ENCODE measurements around the gene RASSF6.

- TF ChIP-seq CTCF (IDR thresholded peaks at IDR 0.05) (no peak), POLR2A (IDR thresholded peaks at IDR 0.05) (no peak)
These were observed 48.6 kb upstream of the RASSF6 start for GRCh38 chr4:73668782-73669201.
